ACHN (cell line): Measurements from ENCODE around the gene RPP38.

Source experiments
- DNase-seq: peaks from one replicate; pipeline ENCODE4 v3.0.0-alpha.2; 2015
- in situ Hi-C: cut with HindIII; loops from 2 replicates; pipeline ENCODE4 v1.10.0; 2017; ENCODE audit warnings: low sequenced_read_pairs, low pct_ligation_motif_present, low pct_unique_long_range_greater_than_20kb

RPP38 gene

GRCh38 chr10:15146366-15146765 lies 49.2 kb downstream of the RPP38 start:
- in situ Hi-C loops, result no loop called here
- DNase-seq, result no peak

GRCh38 chr10:15147594-15148392 lies 50.6 kb downstream of the RPP38 start:
- in situ Hi-C loops, result no loop called here
- DNase-seq, result no peak

GRCh38 chr10:15149042-15149771 lies 52.1 kb downstream of the RPP38 start:
- in situ Hi-C loops, result no loop called here
- DNase-seq, result no peak

GRCh38 chr10:15150563-15150962 lies 53.4 kb downstream of the RPP38 start:
- DNase-seq, result no peak
- in situ Hi-C loops, result no loop called here

- DNase-seq, result no peak
- in situ Hi-C loops, result no loop called here
Observed at GRCh38 chr10:15152556-15152955, 55.4 kb downstream of the RPP38 start.
